Mesothelial cell of epicardium (in vitro differentiated cells): ENCODE results near the gene CD80. TPM values are rescaled to one million over a fixed set of nuclear protein-coding genes. Genes with fewer than 3 reads are reported as not detected.

Experiments used
- DNase-seq, 2 experiments: peaks; one replicate each; pipeline ENCODE4 v3.0.0; 2021; ENCODE audit warnings: low spot score in 2 of 2; ENCODE audit not compliant: unreplicated experiment in 2 of 2
- H3K27ac Mint-ChIP-seq: 2 replicates; pipeline ENCODE4 v1.8.0; 2021; ENCODE audit warnings: mixed read lengths
- H3K27me3 Mint-ChIP-seq: 2 replicates; pipeline ENCODE4 v1.8.0; 2021; ENCODE audit warnings: low read depth, mixed read lengths
- H3K36me3 Mint-ChIP-seq: 2 replicates; pipeline ENCODE4 v1.8.0; 2021; ENCODE audit warnings: mixed read lengths
- H3K4me1 Mint-ChIP-seq: 2 replicates; pipeline ENCODE4 v1.8.0; 2021; ENCODE audit warnings: mixed read lengths
- H3K4me3 Mint-ChIP-seq: 2 replicates; pipeline ENCODE4 v1.8.0; 2021; ENCODE audit warnings: mild to moderate bottlenecking, moderate library complexity, mixed read lengths
- H3K9me3 Mint-ChIP-seq: 2 replicates; pipeline ENCODE4 v1.8.0; 2021; ENCODE audit warnings: mixed read lengths
- CTCF ChIP-seq: fragments of 200-600 bp; sonication (generic); IDR thresholded peaks from one replicate; pipeline ENCODE4 v1.5.0; 2021; ENCODE audit warnings: antibody characterized with exemption; ENCODE audit not compliant: unreplicated experiment
- total RNA-seq: library from RNA; stranded (reverse); gene quantifications from 3 replicates; pipeline ENCODE4 v1.2.1, GENCODE V29; 2021

CD80 gene
- total RNA-seq, 1 donor from 2014 or later = not detected

GRCh38 chr3:119588112-119588511 lies 28.7 kb upstream of the CD80 start:
- no peak overlapping the region for H3K4me3 Mint-ChIP-seq

GRCh38 chr3:119586733-119587172 lies 27.3 kb upstream of the CD80 start:
- Mint-ChIP-seq H3K27ac (no peak overlapping the region), H3K4me1 (no peaks in the 10 kb centered on the region), H3K27me3 (no peaks in the 10 kb centered on the region), H3K9me3 (no peaks in the 10 kb centered on the region), H3K36me3 (no peaks in the 10 kb centered on the region), H3K4me3 (no peak overlapping the region)
- DNase-seq = no peak
- TF ChIP-seq CTCF = no peak

More at GRCh38 chr3:119588112-119588511, 28.7 kb upstream of the CD80 start:
- no peaks in the 10 kb centered on the region for H3K36me3 Mint-ChIP-seq
- DNase-seq = no peak
- H3K27me3 Mint-ChIP-seq = peaks cover 2% of the 10 kb centered on the region
- no peaks in the 10 kb centered on the region for H3K9me3 Mint-ChIP-seq
- no peak overlapping the region for H3K27ac Mint-ChIP-seq
- no peaks in the 10 kb centered on the region for H3K4me1 Mint-ChIP-seq
- no peak for TF ChIP-seq CTCF

- DNase-seq = no peak
- TF ChIP-seq CTCF = no peak
- H3K4me1 Mint-ChIP-seq = no peaks in the 10 kb centered on the region
- no peak overlapping the region for H3K4me3 Mint-ChIP-seq
- H3K27me3 Mint-ChIP-seq = no peaks in the 10 kb centered on the region
- H3K36me3 Mint-ChIP-seq = no peaks in the 10 kb centered on the region
- no peaks in the 10 kb centered on the region for H3K9me3 Mint-ChIP-seq
- H3K27ac Mint-ChIP-seq = no peak overlapping the region
Observed at GRCh38 chr3:119585856-119586570, 26.6 kb upstream of the CD80 start.

- DNase-seq = no peak
- Mint-ChIP-seq H3K27ac (no peak overlapping the region), H3K9me3 (no peaks in the 10 kb centered on the region), H3K4me1 (peaks cover 5% of the 10 kb centered on the region), H3K4me3 (no peak overlapping the region), H3K36me3 (no peaks in the 10 kb centered on the region), H3K27me3 (no peaks in the 10 kb centered on the region)
- no peak for TF ChIP-seq CTCF
Observed at GRCh38 chr3:119585208-119585607, 25.8 kb upstream of the CD80 start.

- H3K27ac Mint-ChIP-seq = no peak overlapping the region
- no peak overlapping the region for H3K4me3 Mint-ChIP-seq
- H3K4me1 Mint-ChIP-seq = peaks cover 17% of the 10 kb centered on the region
- H3K9me3 Mint-ChIP-seq = no peaks in the 10 kb centered on the region
- DNase-seq = no peak
- no peaks in the 10 kb centered on the region for H3K27me3 Mint-ChIP-seq
- TF ChIP-seq CTCF = no peak
- H3K36me3 Mint-ChIP-seq = no peaks in the 10 kb centered on the region
Observed at GRCh38 chr3:119582178-119582577, 22.8 kb upstream of the CD80 start.
